GM21423 (cell line): ENCODE measurements around the gene PRRT4.

ENCODE experiments used
- ATAC-seq: cut with Tn5 transposase; IDR thresholded peaks from one replicate; pipeline ENCODE4 v1.9.1; 2021; ENCODE audit warnings: mild to moderate bottlenecking, moderate library complexity; ENCODE audit not compliant: unreplicated experiment

PRRT4 gene

GRCh38 chr7:128349466-128349825, 12.0 kb downstream of the PRRT4 start:
- no peak for ATAC-seq

GRCh38 chr7:128347647-128348097, 13.8 kb downstream of the PRRT4 start:
- no peak for ATAC-seq

GRCh38 chr7:128344431-128344774, 17.1 kb downstream of the PRRT4 start:
- no peak for ATAC-seq

- ATAC-seq = peak; percentile 95
Observed at GRCh38 chr7:128343554-128344430, 17.7 kb downstream of the PRRT4 start, which contains the start of gene RBM28. TSS of gene RBM28 (minus strand) at chr7:128343908. CDS start at chr7:128343793, 115 bp downstream.

GRCh38 chr7:128341733-128342132, 19.8 kb downstream of the PRRT4 start:
- ATAC-seq = no peak

DNA sequence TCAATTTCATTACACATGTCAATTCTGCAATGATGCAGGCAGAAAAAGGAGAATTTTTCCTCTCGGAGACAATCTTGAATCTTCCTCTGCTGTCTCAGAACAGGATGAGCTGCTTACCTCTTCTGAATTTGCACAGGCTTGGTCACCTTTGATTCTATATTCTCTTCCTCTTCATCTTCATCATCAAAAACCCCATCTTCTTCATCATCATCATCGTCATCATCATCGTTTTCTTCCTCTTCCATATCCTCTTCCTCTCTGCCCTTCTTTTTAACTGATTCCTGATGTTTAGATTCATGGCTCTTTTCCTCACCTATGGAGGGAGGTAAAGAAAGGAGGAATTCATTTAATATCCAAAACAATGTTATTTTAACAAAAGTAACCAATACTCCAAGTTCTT, 25.8 kb downstream of the PRRT4 start:
- ATAC-seq = no peak

- ATAC-seq = no peak
Observed at GRCh38 chr7:128324368-128324680, 37.2 kb downstream of the PRRT4 start.

- no peak for ATAC-seq
Observed at GRCh38 chr7:128323459-128324367, 37.8 kb downstream of the PRRT4 start.

DNA sequence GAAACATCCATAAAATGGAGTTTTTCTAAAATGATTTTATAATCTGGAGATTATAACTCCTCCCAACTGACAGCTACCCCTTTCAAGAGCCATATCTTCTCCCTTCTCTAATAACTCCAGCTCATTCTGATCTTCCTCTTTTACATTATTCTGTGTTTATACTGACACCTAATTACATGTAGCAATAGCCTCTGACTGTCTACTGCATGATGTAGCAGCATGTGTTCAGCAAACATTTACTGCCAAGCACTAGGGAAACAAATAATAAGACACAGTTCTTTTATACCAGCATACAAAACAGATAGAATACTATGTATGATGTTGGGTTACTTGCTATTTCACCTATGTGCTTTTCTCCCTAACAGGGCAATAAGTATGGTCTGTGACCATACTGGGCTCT, 38.5 kb downstream of the PRRT4 start:
- ATAC-seq = no peak

DNA sequence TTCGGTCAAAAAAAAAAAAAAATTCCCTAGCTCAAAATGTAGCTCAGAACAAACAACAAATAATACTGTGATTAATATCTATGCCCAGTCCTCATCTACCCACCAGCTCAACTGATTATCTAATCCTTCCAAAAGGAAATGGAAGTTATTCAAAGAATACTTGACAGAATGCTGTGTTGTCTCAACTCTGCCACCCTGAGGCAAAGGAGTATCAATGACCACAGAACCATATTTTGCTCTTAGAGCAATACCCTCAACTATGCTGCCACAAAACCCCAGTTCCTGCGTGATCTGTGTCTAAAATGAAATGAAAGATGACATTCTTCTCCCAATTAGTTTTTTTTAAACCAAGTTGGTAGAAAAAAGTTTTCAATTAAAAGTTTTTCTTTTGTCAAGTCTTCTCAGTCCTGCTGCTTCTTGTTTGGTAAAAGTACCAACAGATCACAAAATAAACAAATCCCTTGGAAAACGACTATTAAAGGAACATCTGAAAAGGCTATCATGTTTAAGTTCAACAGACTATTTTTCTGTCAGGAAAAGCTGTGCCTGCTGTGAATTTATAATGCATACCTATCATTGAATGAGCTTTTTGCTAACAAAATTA, 39.3 kb downstream of the PRRT4 start:
- ATAC-seq = no peak

GRCh38 chr7:128321044-128321422, 40.5 kb downstream of the PRRT4 start:
- ATAC-seq = no peak

- ATAC-seq = no peak
Observed at GRCh38 chr7:128318691-128319090, 42.8 kb downstream of the PRRT4 start.

- no peak for ATAC-seq
Observed at GRCh38 chr7:128311013-128311412, 50.5 kb downstream of the PRRT4 start.

DNA sequence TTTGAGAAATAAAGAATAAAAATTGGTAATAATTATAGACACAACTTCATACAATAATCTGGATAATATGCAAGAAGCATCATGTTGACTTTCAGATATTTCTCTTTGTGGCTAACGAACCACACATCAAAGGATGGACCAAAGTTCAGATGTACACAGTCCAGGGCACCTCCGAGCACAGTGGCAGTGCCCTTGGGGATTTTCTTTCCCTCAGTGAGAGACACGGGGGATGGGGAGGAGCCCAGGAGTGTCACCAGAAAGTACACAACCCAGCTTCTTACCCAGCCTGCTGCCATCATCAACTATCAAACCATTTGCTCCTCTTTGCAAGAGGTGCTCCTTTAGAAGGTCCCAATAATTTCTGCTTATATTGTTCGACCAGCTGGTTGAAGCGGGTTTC, 51.0 kb downstream of the PRRT4 start:
- ATAC-seq = no peak

DNA sequence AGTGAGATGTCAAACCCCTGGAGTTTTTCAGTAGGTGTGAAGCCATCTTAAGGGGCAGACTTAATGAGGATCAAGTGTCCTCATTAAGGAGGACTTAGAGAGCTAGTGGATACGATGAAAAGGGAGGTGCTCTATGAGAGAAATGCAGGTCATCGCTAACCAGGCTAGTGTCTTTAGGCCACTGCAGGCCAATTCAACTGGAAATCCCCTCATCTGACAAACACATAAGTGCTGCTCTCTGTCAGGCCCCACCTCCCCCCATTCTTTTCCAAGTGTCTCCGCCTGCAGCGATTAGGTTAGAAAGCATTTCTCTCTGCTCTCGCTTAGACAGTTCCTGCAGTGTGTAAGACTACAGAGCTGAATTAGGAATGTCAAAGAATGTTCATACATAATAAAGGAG, 51.5 kb downstream of the PRRT4 start:
- no peak for ATAC-seq

- no peak for ATAC-seq
Observed at GRCh38 chr7:128309124-128309523, 52.4 kb downstream of the PRRT4 start.

DNA sequence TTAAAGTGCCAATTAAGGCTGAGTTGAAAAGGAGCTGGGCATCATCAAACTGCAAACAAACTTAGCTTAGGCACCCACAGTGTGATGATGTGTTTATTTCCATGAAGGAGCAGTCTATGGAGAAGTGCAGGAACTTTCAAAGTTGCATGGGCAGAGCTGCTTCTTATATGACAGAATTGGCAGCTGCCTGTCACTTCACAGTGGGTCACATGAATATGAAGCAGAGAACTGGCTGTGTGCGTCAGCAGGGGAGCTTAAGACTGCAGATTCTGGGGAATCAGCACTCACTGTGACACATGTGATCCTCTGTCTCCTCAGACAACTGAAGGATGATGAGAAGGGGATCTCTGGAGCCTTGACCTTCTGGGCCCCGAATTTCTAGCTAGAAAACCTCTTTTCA, 54.4 kb downstream of the PRRT4 start:
- no peak for ATAC-seq

GRCh38 chr7:128304212-128304611, 57.3 kb downstream of the PRRT4 start:
- ATAC-seq = no peak

- ATAC-seq = no peak
Observed at GRCh38 chr7:128303643-128304042, 57.8 kb downstream of the PRRT4 start.

DNA sequence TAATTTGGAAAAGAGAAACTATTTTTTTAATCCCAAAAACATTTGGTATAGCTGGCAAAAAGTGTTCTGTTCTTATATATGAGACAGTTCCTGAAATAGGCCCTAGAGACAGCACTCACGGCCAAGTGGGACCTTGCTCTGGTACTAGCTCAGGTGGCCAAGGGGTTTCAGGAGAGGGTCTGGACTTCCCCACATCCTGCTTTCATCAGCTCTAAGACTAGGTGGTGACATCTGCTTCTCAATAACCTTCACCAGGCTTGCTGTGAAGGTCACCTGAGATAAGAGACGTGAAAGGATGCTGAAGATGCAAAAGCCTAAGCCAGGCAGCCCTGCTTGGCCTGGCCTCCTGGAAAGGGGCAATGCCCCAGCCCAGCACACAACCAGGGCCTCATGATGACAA, 58.4 kb downstream of the PRRT4 start:
- no peak for ATAC-seq

DNA sequence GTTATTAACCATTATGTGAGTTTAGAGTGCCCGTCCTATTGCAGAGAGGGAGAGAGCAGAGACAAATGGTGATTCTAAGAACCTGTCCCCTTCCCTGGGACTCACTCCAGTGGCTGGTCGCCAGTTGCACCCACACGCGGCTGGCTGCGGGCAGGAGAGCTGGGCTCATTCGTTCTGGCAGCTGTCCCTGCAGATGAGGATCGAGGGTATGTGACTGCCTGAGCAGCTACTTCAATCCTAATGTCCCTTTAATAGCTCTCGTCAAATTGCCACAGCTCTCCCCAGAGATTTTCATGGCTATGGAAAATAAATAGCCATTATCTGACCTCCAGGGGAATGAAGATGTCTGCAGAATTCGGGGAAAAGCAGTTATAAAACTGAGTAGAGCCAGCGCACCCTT, 59.4 kb downstream of the PRRT4 start:
- no peak for ATAC-seq
